Anterior cingulate cortex (tissue), 58 donors: ENCODE results near the gene PXYLP1.

Experiments
- DNase-seq, 58 donors: peaks; one replicate each; lab custom pipeline; 2025; lab: John Stamatoyannopoulos, UW

Gene PXYLP1

GRCh38 chr3:141227216-141227615 lies 4.4 kb upstream of the PXYLP1 start:
- no peak for DNase-seq

- DNase-seq: no peak
These were observed 3.9 kb upstream of the PXYLP1 start for GRCh38 chr3:141227752-141228151.

GRCh38 chr3:141228395-141228794 lies 3.2 kb upstream of the PXYLP1 start:
- DNase-seq: no peak

GRCh38 chr3:141229132-141229531 lies 2.5 kb upstream of the PXYLP1 start:
- DNase-seq: no peak

GRCh38 chr3:141230293-141230692 lies 1.3 kb upstream of the PXYLP1 start:
- DNase-seq: no peak

GRCh38 chr3:141231952-141232823 lies 563 bp downstream of the PXYLP1 start:
- peak in 12 of 58 donors; percentile 21 to 76 (median 30) for DNase-seq

- DNase-seq: no peak
These were observed 2.0 kb downstream of the PXYLP1 start for GRCh38 chr3:141233457-141234161.

GRCh38 chr3:141234283-141234682 lies 2.7 kb downstream of the PXYLP1 start:
- DNase-seq: no peak

GRCh38 chr3:141235661-141236171 lies 4.1 kb downstream of the PXYLP1 start:
- no peak for DNase-seq

- no peak for DNase-seq
These were observed 4.7 kb downstream of the PXYLP1 start for GRCh38 chr3:141236361-141236760.

GRCh38 chr3:141237701-141238521 lies 6.3 kb downstream of the PXYLP1 start:
- DNase-seq: peak in 38 of 58 donors; percentile 16 to 77 (median 46)

- no peak for DNase-seq
These were observed 8.1 kb downstream of the PXYLP1 start for GRCh38 chr3:141239511-141240281.

GRCh38 chr3:141240286-141240685 lies 8.7 kb downstream of the PXYLP1 start:
- DNase-seq: no peak

- peak in 1 of 58 donors; percentile 20 for DNase-seq
These were observed 9.3 kb downstream of the PXYLP1 start for GRCh38 chr3:141240687-141241615.

GRCh38 chr3:141241616-141242376 lies 10.2 kb downstream of the PXYLP1 start:
- DNase-seq: peak in 24 of 58 donors; percentile 14 to 75 (median 31)

- no peak for DNase-seq
These were observed 10.9 kb downstream of the PXYLP1 start for GRCh38 chr3:141242377-141243092.

- peak in 28 of 58 donors; percentile 9 to 73 (median 36) for DNase-seq
These were observed 11.7 kb downstream of the PXYLP1 start for GRCh38 chr3:141243271-141243707.
